Hematopoietic multipotent progenitor cell treated with erythropoietin and hydrocortisone succinate and interleukin-3 and kit ligand, for 8 days (in vitro differentiated cells): ENCODE data around the gene PERCC1.

Source experiments
- DNase-seq: peaks from one replicate; pipeline ENCODE4 v3.0.0-alpha.2; 2015

The PERCC1 gene

DNA sequence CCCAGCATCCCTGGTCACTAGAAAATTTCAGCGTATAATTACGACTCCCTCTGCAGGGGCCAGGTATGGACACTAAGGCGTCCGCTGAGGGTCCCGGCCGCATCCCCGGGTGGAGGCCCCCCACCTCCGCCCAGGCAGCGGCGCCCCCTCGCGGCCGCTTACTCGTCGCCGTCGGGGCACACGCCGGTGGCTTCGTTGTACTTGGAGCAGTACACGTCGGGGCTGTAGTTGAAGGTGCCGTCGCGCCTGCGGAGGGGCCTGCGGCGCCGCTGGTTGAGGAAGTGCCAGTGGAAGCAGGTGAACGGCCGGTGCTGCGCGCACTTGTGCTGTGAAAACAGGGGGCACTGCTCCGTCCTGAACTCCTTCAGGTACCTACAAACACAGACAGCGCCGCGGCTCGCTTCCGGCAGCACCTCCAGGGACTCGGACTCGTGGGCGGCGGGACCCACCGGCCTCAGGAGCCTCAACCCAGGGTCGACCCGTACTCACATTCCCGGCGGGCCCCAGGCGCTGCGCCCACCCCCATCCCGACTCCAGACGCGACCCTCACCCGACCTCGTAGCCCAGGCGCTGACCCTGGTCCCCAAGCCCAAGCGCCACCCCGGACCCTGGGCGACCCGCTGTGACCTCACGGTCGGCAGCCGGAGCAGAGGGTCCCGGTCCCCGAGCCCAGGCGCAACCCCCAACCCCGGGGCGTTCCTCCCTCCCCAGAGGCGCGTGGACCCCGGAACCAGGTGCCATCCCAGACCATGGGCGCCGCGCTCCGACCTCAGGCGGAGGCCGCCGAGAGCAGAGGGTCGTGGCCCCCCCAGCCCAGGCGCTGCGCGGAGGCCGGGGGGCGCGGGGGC is 17.0 kb upstream of the PERCC1 start:
- DNase-seq = peak; percentile 65

DNA sequence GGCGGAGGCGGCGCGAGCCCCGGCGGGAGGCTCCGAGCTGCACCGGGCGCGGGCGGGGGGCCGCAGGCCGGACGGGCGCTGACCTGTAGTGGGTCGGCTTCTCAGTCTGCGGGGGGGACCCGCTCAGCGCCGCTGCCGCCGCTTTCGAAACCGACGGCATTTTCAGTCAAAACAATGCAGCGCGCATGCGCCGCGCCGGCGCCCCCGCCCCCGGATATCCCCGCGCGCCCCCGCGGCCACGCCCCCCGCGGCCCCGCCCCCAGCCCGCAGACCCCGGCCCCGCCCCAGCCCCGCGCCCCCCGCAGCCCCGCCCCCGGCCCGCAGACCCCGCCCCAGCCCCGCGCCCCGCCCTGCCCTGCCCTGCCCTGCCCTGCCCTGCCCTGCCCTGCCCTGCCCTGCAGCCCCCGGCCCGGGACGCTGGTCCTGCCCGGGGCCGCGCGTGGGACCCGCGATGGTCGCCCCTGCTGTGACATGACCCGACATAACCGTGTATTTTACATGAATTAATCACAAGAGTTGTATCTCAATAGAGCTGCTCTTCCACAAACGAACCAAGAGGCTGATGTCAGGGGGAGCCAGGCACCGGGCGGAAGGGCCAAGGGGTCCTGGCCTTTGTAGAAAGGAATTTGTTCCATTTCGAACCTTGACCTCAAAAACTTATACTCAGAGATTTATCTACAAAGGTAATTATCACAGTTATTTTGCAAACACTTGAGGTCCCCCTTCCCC is 16.2 kb upstream of the PERCC1 start, which contains the start of gene UNKL:
Gene UNKL (minus strand): TSS at position 173 of the 729 bp plus-strand sequence. CDS start 13 bp downstream, at position 160.
- peak; percentile 28 for DNase-seq

DNA sequence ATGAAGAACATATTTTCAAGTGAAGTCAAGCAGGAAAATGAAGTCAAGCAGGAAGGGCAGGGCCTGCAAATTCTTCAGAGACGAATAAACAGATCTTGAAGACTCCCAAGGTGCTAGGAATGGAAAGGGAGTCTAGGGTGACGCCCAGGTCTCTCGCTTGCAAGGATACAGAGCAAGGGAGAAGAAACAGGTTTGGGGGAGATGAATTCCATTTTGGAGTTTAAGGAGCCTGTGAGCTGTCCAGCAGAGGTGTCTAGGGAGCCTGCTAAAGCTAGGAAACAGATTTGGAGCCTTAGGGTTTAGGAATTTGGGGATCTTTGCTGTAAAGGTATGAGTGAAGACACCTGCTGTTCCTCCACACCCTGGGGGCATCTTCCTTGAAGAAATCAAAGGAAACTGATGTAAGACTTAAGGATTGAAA is 14.3 kb upstream of the PERCC1 start:
- DNase-seq = no peak

- DNase-seq = peak; percentile 6
Measured at GRCh38 chr16:1420111-1420539, 10.8 kb upstream of the PERCC1 start.

GRCh38 chr16:1422076-1422475 is 8.8 kb upstream of the PERCC1 start:
- no peak for DNase-seq

DNA sequence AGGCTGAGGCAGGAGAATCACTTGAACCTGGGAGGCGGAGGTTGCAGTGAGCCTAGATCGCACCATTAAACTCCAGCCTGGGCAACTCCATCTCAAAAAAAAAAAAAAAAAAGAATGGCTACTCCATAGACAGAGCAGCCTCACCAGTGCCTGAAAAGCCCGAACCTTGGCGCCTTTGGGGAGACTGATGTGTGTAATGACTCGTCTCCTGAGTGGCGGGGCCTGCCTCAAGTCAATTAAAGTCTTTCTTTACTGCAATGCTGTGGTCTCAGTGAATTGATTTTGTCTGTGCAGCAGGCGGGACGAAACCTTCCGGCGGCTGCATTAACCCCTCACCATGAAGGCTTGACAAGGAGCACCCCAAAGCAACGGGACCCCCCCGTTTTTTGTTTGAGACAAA is 6.8 kb upstream of the PERCC1 start:
- DNase-seq = no peak

- DNase-seq = no peak
Measured at GRCh38 chr16:1425616-1426370, 5.1 kb upstream of the PERCC1 start.

GRCh38 chr16:1426734-1427471 is 4.0 kb upstream of the PERCC1 start:
- DNase-seq = peak; percentile 52

DNA sequence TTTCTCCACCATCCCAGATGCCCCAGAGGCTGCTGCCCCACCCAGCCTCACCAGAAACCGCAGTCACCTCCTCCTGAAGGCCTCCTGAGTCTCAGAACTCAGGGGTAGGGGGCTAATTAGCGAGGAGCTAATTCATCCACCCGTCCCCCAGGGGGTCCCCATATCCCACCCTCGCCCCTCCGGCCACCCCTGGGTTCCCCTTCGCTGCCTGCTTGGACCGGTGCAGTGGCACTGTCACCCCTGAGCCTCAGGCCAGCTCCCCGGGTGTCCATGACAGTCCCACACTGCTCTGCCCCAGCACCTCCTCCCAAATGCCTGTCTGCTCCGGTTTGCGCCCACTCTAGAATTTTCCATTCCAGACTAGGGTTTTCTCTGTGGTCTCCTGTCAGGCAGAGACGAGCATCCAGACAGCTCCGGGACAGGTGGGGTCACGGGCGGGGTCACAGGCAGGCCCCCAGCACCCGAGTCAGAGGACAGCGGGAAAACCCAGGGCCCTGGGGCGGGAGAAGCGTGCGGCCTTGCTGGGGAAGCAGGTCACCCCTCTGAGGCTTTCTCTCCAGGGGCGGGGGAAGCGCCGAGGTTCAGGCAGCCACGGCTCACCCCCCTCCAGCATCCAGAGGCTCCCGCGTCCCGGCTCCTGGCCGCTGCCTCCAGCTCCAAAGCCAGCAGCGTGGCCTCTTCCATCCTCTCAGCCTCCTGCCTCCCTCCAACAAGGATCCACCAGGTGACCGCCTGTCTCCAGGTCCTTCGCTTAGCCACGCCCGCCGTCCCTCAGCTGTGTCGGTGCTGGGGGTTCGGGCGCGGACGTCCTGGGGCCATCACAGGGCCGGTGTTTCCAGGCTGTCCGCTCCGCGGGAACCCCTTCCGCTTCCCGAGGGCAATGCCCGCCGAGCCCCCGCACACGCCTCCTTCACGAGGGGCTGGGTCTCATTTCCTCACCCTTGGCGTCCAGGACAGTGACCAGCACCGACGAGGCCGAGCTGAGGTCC is 3.1 kb upstream of the PERCC1 start:
- DNase-seq = no peak

DNA sequence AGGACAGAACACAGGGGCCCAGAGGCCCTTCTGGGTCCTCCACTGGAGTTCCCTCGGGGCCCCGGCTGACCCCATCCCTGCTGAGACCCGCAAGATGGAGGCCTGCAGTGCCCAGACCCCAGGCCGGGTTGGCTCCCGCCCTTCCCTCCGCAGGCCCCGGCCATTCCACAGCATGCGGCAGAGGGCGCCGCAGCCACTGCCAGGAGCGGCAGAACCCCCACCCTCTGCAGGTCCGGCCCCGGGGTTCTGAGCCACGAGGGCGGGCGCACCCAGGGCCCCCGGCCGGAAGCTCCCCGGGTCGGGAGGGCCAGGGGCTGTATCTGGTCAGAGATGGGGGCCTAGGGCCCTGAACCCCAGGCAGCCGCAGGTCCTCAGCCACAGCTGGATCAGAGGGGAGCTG is 2.4 kb upstream of the PERCC1 start:
- peak; percentile 52 for DNase-seq

GRCh38 chr16:1429012-1429411 is 1.9 kb upstream of the PERCC1 start:
- DNase-seq = no peak

DNA sequence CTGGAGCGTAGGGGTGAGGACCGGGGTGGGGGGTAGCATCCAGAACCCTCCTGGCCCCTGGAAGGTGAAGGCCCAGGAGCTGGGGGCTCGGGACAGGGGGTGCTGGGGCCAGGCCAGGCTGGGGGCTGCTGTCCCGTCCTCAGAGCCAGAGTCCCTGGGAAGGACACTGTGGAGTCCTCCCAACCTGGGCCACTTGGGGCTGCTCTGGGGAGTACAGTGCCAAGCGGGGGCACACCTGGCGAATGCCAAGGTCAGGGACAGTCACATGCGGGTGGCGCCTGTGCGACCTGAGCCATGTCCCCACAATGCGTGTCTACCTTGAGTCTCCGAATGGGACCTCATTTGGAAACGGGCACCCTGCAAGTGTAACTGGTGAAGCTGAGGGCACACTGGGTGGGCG is 1.2 kb upstream of the PERCC1 start:
- DNase-seq = no peak

GRCh38 chr16:1430214-1430758 is 592 bp upstream of the PERCC1 start:
- no peak for DNase-seq

GRCh38 chr16:1431497-1432270 is 806 bp downstream of the PERCC1 start:
- no peak for DNase-seq

DNA sequence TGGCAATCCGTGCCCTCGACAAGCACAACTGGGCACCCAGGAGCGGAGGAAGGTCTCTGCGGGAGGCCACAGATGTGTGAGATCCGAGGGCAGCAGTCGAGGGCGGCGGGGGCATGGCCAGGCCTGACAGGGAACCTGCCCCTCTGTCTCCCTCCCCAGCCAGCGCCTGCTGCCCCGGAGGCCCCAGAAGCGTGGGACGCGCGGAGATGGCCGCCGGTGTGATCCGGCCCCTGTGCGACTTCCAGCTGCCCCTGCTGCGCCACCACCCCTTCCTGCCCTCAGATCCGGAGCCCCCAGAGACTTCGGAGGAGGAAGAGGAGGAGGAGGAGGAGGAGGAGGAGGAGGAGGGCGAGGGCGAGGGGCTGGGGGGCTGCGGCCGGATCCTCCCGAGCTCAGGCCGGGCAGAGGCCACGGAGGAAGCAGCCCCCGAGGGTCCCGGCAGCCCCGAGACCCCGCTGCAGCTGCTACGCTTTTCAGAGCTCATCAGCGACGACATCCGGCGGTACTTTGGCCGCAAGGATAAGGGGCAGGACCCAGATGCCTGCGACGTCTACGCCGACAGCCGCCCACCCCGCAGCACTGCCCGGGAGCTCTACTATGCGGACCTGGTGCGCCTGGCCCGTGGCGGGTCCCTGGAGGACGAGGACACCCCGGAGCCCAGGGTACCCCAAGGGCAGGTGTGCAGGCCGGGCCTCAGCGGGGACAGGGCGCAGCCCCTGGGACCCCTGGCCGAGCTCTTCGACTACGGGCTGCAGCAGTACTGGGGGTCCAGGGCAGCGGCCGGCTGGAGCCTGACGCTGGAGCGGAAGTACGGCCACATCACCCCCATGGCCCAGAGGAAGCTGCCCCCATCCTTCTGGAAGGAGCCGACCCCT is 1.7 kb downstream of the PERCC1 start:
- DNase-seq = no peak

- DNase-seq = no peak
Measured at GRCh38 chr16:1433263-1433560, 2.3 kb downstream of the PERCC1 start.

DNA sequence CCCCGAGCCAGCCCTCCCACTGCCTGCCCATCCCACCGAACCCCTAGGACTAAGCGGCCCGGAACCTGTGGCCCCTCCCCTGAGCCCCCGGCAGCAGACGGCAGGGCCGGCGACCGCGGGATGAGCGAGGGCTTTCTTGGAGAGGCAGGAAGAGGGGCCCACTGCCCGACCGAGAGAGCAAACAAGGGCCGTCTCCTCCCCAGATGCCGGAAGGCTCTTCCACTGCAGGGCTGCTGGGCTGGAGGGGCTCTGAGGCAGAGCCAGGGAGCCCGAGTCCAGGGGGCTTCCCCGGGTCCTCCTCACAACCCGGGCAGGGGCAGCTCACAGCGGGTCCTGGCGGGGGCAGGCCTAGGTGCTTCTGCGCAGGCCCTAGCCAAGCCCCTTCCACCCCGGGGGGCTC is 2.9 kb downstream of the PERCC1 start:
- DNase-seq = no peak

- no peak for DNase-seq
Measured at GRCh38 chr16:1434644-1435592, 4.0 kb downstream of the PERCC1 start.
